ENCODE measurements around the gene RBL2. TPM values are rescaled to one million over a fixed set of nuclear protein-coding genes. Genes with fewer than 3 reads are reported as not detected.

The RBL2 gene
- total and polyA plus RNA-seq, 4 donors, result 30.8 to 165 (median 46.9) TPM

- H3K27me3 ChIP-seq (ENCODE audit: control insufficient read depth in 3 of 3, insufficient read depth in 3 of 3, low read length in 2 of 3), result no peaks in the 10 kb centered on the region
Observed at GRCh38 chr16:53506254-53506653, 72.0 kb downstream of the RBL2 start.

GRCh38 chr16:53507464-53508179 lies 73.4 kb downstream of the RBL2 start:
- no peak for ATAC-seq (ENCODE audit: insufficient read depth, low FRiP score)
- Histone ChIP-seq H3K9me3 (ENCODE audit: control insufficient read depth in 4 of 4, insufficient read depth in 3 of 4, low read length in 3 of 4) (no peaks in the 10 kb centered on the region), H3K9ac (ENCODE audit: insufficient read depth in 1 of 2, low read length in 2 of 2) (no peak overlapping the region), H3K27me3 (ENCODE audit: control insufficient read depth in 3 of 3, insufficient read depth in 3 of 3, low read length in 2 of 3) (no peaks in the 10 kb centered on the region), H3K4me1 (ENCODE audit: control insufficient read depth in 5 of 5, insufficient read depth in 5 of 5, low read length in 5 of 5) (peaks cover 7 to 24% (median 16%) of the 10 kb centered on the region in 5 donors), H3K4me3 (no peak overlapping the region), H3K27ac (ENCODE audit: low read depth in 1 of 2, low read length in 1 of 2) (no peak overlapping the region), H3K36me3 (ENCODE audit: control insufficient read depth in 4 of 4, insufficient read depth in 4 of 4, low read length in 4 of 4) (no peaks in the 10 kb centered on the region)
- WGBS, 2 donors, result 77 to 84% methylated on average over 12 of the region's 12 CpGs
- no peak for DNase-seq
- TF ChIP-seq CTCF (IDR thresholded peaks at IDR 0.05; ENCODE audit: control extremely low read depth, extremely low read depth), result no peak

More at GRCh38 chr16:53506254-53506653, 72.0 kb downstream of the RBL2 start:
- Histone ChIP-seq H3K9me3 (ENCODE audit: control insufficient read depth in 4 of 4, insufficient read depth in 3 of 4, low read length in 3 of 4) (no peaks in the 10 kb centered on the region), H3K27ac (ENCODE audit: low read depth in 1 of 2, low read length in 1 of 2) (no peak overlapping the region), H3K36me3 (ENCODE audit: control insufficient read depth in 4 of 4, insufficient read depth in 4 of 4, low read length in 4 of 4) (no peaks in the 10 kb centered on the region), H3K4me1 (ENCODE audit: control insufficient read depth in 5 of 5, insufficient read depth in 5 of 5, low read length in 5 of 5) (peaks cover 10 to 26% (median 18%) of the 10 kb centered on the region in 5 donors), H3K4me3 (no peak overlapping the region), H3K9ac (ENCODE audit: insufficient read depth in 1 of 2, low read length in 2 of 2) (no peak overlapping the region)
- no peak for ATAC-seq (ENCODE audit: insufficient read depth, low FRiP score)
- 95 to 96% methylated on average over 3 of the region's 3 CpGs for WGBS, 2 donors
- DNase-seq, result no peak
- no peak for TF ChIP-seq CTCF (IDR thresholded peaks at IDR 0.05; ENCODE audit: control extremely low read depth, extremely low read depth)

- Histone ChIP-seq H3K9me3 (ENCODE audit: control insufficient read depth in 4 of 4, insufficient read depth in 3 of 4, low read length in 3 of 4) (no peaks in the 10 kb centered on the region), H3K9ac (ENCODE audit: insufficient read depth in 1 of 2, low read length in 2 of 2) (no peak overlapping the region), H3K27ac (ENCODE audit: low read depth in 1 of 2, low read length in 1 of 2) (peak overlapping the region; percentile 48 to 84), H3K27me3 (ENCODE audit: control insufficient read depth in 3 of 3, insufficient read depth in 3 of 3, low read length in 2 of 3) (no peaks in the 10 kb centered on the region), H3K36me3 (ENCODE audit: control insufficient read depth in 4 of 4, insufficient read depth in 4 of 4, low read length in 4 of 4) (no peaks in the 10 kb centered on the region), H3K4me1 (ENCODE audit: control insufficient read depth in 5 of 5, insufficient read depth in 5 of 5, low read length in 5 of 5) (peaks cover 0 to 14% (median 5%) of the 10 kb centered on the region in 5 donors), H3K4me3 (no peak overlapping the region)
- TF ChIP-seq CTCF (IDR thresholded peaks at IDR 0.05; ENCODE audit: control extremely low read depth, extremely low read depth), result peak; percentile 95
- DNase-seq (peak; percentile 66 to 81 (median 80)), ATAC-seq (ENCODE audit: insufficient read depth, low FRiP score) (peak; percentile 82)
- WGBS, 2 donors, result 37 to 41% methylated on average over 29 of the region's 29 CpGs
Observed at GRCh38 chr16:53509906-53510703, 75.8 kb downstream of the RBL2 start.
